Ovary (tissue), 9 donors: ENCODE results near the gene CNTD1. TPM values are rescaled to one million over a fixed set of nuclear protein-coding genes. Genes with fewer than 3 reads are reported as not detected.
A peak's percentile ranks its signal among the peaks of the same experiment; 100 is the strongest.

Experiments used
- DNase-seq, 5 donors: peaks; one replicate each; pipeline ENCODE4 v3.0.0-alpha.2; 2019 to 2020
- H3K27ac ChIP-seq, 2 donors: fragments of 200-600 bp; one replicate each; pipeline versions ENCODE4 v1.5.1 to v1.8.0; 2019 to 2022
- H3K27me3 ChIP-seq: fragments of 200-600 bp; one replicate; pipeline ENCODE4 v1.8.0; 2022
- H3K36me3 ChIP-seq: fragments of 200-600 bp; sonication (generic); one replicate; pipeline ENCODE4 v1.5.1; 2019
- H3K4me1 ChIP-seq: one replicate; pipeline ENCODE4 v1.8.1; 2013; ENCODE audit warnings: mild to moderate bottlenecking, moderate library complexity; ENCODE audit not compliant: insufficient read depth
- H3K4me3 ChIP-seq: fragments of 200-600 bp; sonication (generic); one replicate; pipeline ENCODE4 v1.5.1; 2017
- H3K9me3 ChIP-seq, 2 donors: fragments of 200-600 bp in 1 of 2; sonication (generic) in 1 of 2; one replicate each; pipeline versions ENCODE4 v1.5.1 to v1.8.1; 2013 to 2019; ENCODE audit warnings: mild to moderate bottlenecking in 1 of 2, moderate library complexity in 1 of 2
- CTCF ChIP-seq, 3 donors: fragments of 450-650 bp in 2 of 3; fragments of 200-600 bp in 1 of 3; IDR thresholded peaks; one replicate each; pipeline versions ENCODE4 v1.5.1 to v1.8.0; 2016 to 2022; ENCODE audit warnings: antibody characterized with exemption in 3 of 3, mild to moderate bottlenecking in 1 of 3
- EP300 ChIP-seq: sonication (generic); formaldehyde crosslinking; IDR thresholded peaks from one replicate; pipeline ENCODE4 v1.6.1; 2017; ENCODE audit warnings: antibody characterized with exemption
- POLR2A ChIP-seq: fragments of 450-650 bp; IDR thresholded peaks from one replicate; pipeline ENCODE4 v1.6.1; 2017; ENCODE audit warnings: antibody characterized with exemption, mild to moderate bottlenecking, moderate library complexity
- WGBS, 3 donors: extraction: QIAGEN DNeasy Blood & Tissue Kit in 1 of 3; methylation state at CpG; one replicate each; pipeline versions ENCODE4 v1.1.5 to v1.1.7; 2013 to 2017; 5-methylcytosine and 5-hydroxymethylcytosine counted together
- intact Hi-C, 4 donors: fragments of 100-400 bp; cut with DNase I; formaldehyde crosslinking; loops; one replicate each; pipeline versions ENCODE4 v1.11.0 to v1.15.1; 2022 to 2023
- polyA plus RNA-seq, 2 donors: library from polyadenylated mRNA; stranded (reverse); fragments of 200-250 nt in 1 of 2; fragments of 350-450 nt in 1 of 2; fragmentation: Illumina TruSeq in 1 of 2; extraction: RNeasy Lipid Tissue Mini Kit (QIAGEN cat#74804) in 1 of 2; gene quantifications; one replicate each; pipeline ENCODE4 v1.2.3, GENCODE V29; 2013 to 2014
- total RNA-seq, 7 donors: library from RNA; depleted of rRNA in 2 of 7; stranded (reverse); fragments of >200 nt in 2 of 7; fragmentation: NEBNext Ultra II Directional in 3 of 7; extraction: Animal tissue kit (Norgen Biotek cat#: 25700) in 3 of 7; gene quantifications; one replicate each; pipeline versions ENCODE4 v1.1.0 to v1.2.4, GENCODE V29; 2016 to 2023
- donor health status: DM: no; HTN: no; CAD: no; lungs with moderate emphysema.
- donor health status: DM: no; HTN: no; CAD: no.
- donor health status: Bipolar disorder and iron deficiency.
- donor health status: DM: yes; HTN: yes; CAD: no.
- donor health status: DM: no; HTN: no; CAD: no.
- donor health status: DM: yes; HTN: yes; CAD: no.

The CNTD1 gene
- total and polyA plus RNA-seq, 9 donors, result 0.22 to 0.79 (median 0.33) TPM; not detected in 2

- Histone ChIP-seq H3K27ac (no peak overlapping the region), H3K9me3 (no peaks in the 10 kb centered on the region), H3K4me1 (peaks cover 4% of the 10 kb centered on the region), H3K36me3 (no peaks in the 10 kb centered on the region), H3K4me3 (no peak overlapping the region), H3K27me3 (no peaks in the 10 kb centered on the region)
- intact Hi-C loops, result no loop called here
- WGBS, 3 donors, result 36 to 51% (median 40%) methylated on average over 25 of the region's 25 CpGs
- TF ChIP-seq POLR2A (no peak), EP300 (no peak), CTCF (IDR thresholded peaks at IDR 0.05) (no peak)
- DNase-seq, result peak in 1 of 5 donors; percentile 31
These were observed 14.3 kb upstream of the CNTD1 start for GRCh38 chr17:42784409-42784808.

- intact Hi-C loops, result loop anchor here in 1 of 4 donors (5.0 kb wide), 1 partner anchor 1512 kb away; no protein-coding TSS in a partner anchor
These were observed 13.7 kb upstream of the CNTD1 start for GRCh38 chr17:42784811-42785592.

GRCh38 chr17:42787266-42787665 lies 11.4 kb upstream of the CNTD1 start:
- no peak for DNase-seq
- TF ChIP-seq POLR2A (no peak), EP300 (no peak), CTCF (IDR thresholded peaks at IDR 0.05) (no peak)
- intact Hi-C loops, result loop anchor here in 1 of 4 donors (5.0 kb wide), 1 partner anchor 1510 kb away; no protein-coding TSS in a partner anchor
- Histone ChIP-seq H3K4me3 (no peak overlapping the region), H3K27ac (no peak overlapping the region), H3K27me3 (no peaks in the 10 kb centered on the region), H3K9me3 (no peaks in the 10 kb centered on the region), H3K4me1 (no peaks in the 10 kb centered on the region), H3K36me3 (no peaks in the 10 kb centered on the region)
- WGBS, 3 donors, result 76 to 89% (median 86%) methylated on average over 11 of the region's 11 CpGs

More at GRCh38 chr17:42784811-42785592, 13.7 kb upstream of the CNTD1 start:
- peak in 1 of 5 donors; percentile 37 for DNase-seq
- TF ChIP-seq EP300 (no peak), POLR2A (no peak), CTCF (IDR thresholded peaks at IDR 0.05) (no peak)
- no peak overlapping the region for H3K4me3 ChIP-seq
- no peak overlapping the region for H3K27ac ChIP-seq
- H3K9me3 ChIP-seq, result no peaks in the 10 kb centered on the region
- no peaks in the 10 kb centered on the region for H3K27me3 ChIP-seq
- no peaks in the 10 kb centered on the region for H3K36me3 ChIP-seq
- WGBS, 3 donors, result 12 to 39% (median 21%) methylated on average over 52 of the region's 52 CpGs
- peaks cover 3% of the 10 kb centered on the region for H3K4me1 ChIP-seq

- Histone ChIP-seq H3K36me3 (no peaks in the 10 kb centered on the region), H3K27me3 (no peaks in the 10 kb centered on the region), H3K4me1 (no peaks in the 10 kb centered on the region), H3K27ac (no peak overlapping the region), H3K4me3 (no peak overlapping the region), H3K9me3 (no peaks in the 10 kb centered on the region)
- no peak for DNase-seq
- intact Hi-C loops, result no loop called here
- WGBS, 3 donors, result 57 to 73% (median 61%) methylated on average over 2 of the region's 2 CpGs
- TF ChIP-seq CTCF (IDR thresholded peaks at IDR 0.05) (no peak), POLR2A (no peak)
These were observed 6.7 kb upstream of the CNTD1 start for GRCh38 chr17:42791948-42792347.
